OCI-LY7 (cell line): Measurements from ENCODE around the gene RFX2. TPM values are rescaled to one million over a fixed set of nuclear protein-coding genes. Genes with fewer than 3 reads are reported as not detected.

Experiments
- BruUV-seq: library from RNA; stranded (reverse); fragments of 400-500 nt; replicated peaks from 2 replicates; lab custom pipeline; 2021; lab: Mats Ljungman, UMichigan
- CTCF ChIA-PET: fragments of 300-600 bp; sonication (Branson Sonifier 250); formaldehyde crosslinking; loops from one replicate; lab custom pipeline; 2022; ENCODE audit warnings: antibody characterized with exemption; ENCODE audit not compliant: unreplicated experiment; lab: Charles Lee
- POLR2A ChIA-PET: fragments of 300-600 bp; sonication (Branson Sonifier 250); formaldehyde crosslinking; loops from one replicate; lab custom pipeline; 2022; ENCODE audit warnings: antibody characterized with exemption; lab: Charles Lee
- DNase-seq: peaks from one replicate; pipeline ENCODE4 v3.0.0-alpha.2; 2015; ENCODE audit warnings: low spot score
- H2AFZ ChIP-seq: fragments of 200-600 bp; sonication (generic), shearing (Covaris generic); 2 replicates; pipeline ENCODE4 v1.6.1; 2014; ENCODE audit warnings: mild to moderate bottlenecking, antibody characterized with exemption, low read length, moderate library complexity
- H3K27ac ChIP-seq: fragments of 200-600 bp; sonication (generic); 2 replicates; pipeline ENCODE4 v1.5.1; 2014; ENCODE audit warnings: mixed run types, low read depth, mild to moderate bottlenecking, moderate library complexity, low read length, inconsistent platforms; ENCODE audit not compliant: poor library complexity, severe bottlenecking
- H3K36me3 ChIP-seq: fragments of 200-600 bp; sonication (generic); 2 replicates; pipeline ENCODE4 v1.6.1; 2014; ENCODE audit warnings: mild to moderate bottlenecking, antibody characterized with exemption, low read length, moderate library complexity, mixed read lengths; ENCODE audit not compliant: insufficient read depth
- H3K4me1 ChIP-seq: fragments of 200-600 bp; sonication (generic); 2 replicates; pipeline ENCODE4 v1.5.1; 2014; ENCODE audit warnings: mild to moderate bottlenecking, low read length; ENCODE audit not compliant: insufficient read depth, poor library complexity, severe bottlenecking
- H3K4me2 ChIP-seq: fragments of 200-600 bp; sonication (generic); 2 replicates; pipeline ENCODE4 v1.6.1; 2014; ENCODE audit warnings: mild to moderate bottlenecking, low read length
- H3K4me3 ChIP-seq: fragments of 200-600 bp; sonication (generic); 2 replicates; pipeline ENCODE4 v1.5.1; 2014; ENCODE audit warnings: mild to moderate bottlenecking, low read depth, low read length; ENCODE audit not compliant: poor library complexity, severe bottlenecking
- H3K79me2 ChIP-seq: fragments of 200-600 bp; sonication (generic); 2 replicates; pipeline ENCODE4 v1.6.1; 2016; ENCODE audit warnings: low read depth, mild to moderate bottlenecking, low read length, moderate library complexity, mixed read lengths; ENCODE audit not compliant: insufficient read depth
- H3K9me2 ChIP-seq: fragments of 200-600 bp; sonication (generic); 2 replicates; pipeline ENCODE4 v1.6.1; 2016; ENCODE audit warnings: mild to moderate bottlenecking, low read length, mixed read lengths; ENCODE audit not compliant: insufficient read depth
- H3K9me3 ChIP-seq: fragments of 200-600 bp; sonication (generic); 2 replicates; pipeline ENCODE4 v1.6.1; 2014; ENCODE audit warnings: mild to moderate bottlenecking, mixed run types, low read length, mixed read lengths
- H4K20me1 ChIP-seq: fragments of 200-600 bp; sonication (generic); 2 replicates; pipeline ENCODE4 v1.6.1; 2014; ENCODE audit warnings: mild to moderate bottlenecking, antibody characterized with exemption, low read length, moderate library complexity, mixed read lengths; ENCODE audit not compliant: insufficient read depth
- EZH2phosphoT487 ChIP-seq: fragments of 200-600 bp; sonication (generic); IDR thresholded peaks from 2 replicates; pipeline ENCODE4 v1.6.1; 2018; ENCODE audit warnings: low read depth, borderline replicate concordance, mild to moderate bottlenecking, mixed run types, antibody characterized with exemption, low read length, moderate library complexity, mixed read lengths
- intact Hi-C: fragments of 100-400 bp; cut with micrococcal nuclease; formaldehyde crosslinking; loops from one replicate; pipeline ENCODE4 v1.10.0; 2022; ENCODE audit not compliant: unreplicated experiment
- total RNA-seq, 2 experiments: library from RNA; depleted of rRNA in 1 of 2; stranded (reverse); fragments of >200 nt in 1 of 2; shearing (Covaris generic) in 1 of 2; gene quantifications; 2 replicates each; pipeline ENCODE4 v1.2.3, GENCODE V29; 2014 to 2022
- TF ChIP-seq, protein P1 (sequence below): fragments of 200-600 bp; sonication (generic); conservative IDR thresholded peaks from 2 replicates; pipeline ENCODE4 v1.5.1; 2014; ENCODE audit warnings: mild to moderate bottlenecking, antibody characterized with exemption, low read length, moderate library complexity, mixed read lengths

The RFX2 gene
- total RNA-seq, 2 experiments from 2014 or later = 11.0 to 11.8 TPM

DNA sequence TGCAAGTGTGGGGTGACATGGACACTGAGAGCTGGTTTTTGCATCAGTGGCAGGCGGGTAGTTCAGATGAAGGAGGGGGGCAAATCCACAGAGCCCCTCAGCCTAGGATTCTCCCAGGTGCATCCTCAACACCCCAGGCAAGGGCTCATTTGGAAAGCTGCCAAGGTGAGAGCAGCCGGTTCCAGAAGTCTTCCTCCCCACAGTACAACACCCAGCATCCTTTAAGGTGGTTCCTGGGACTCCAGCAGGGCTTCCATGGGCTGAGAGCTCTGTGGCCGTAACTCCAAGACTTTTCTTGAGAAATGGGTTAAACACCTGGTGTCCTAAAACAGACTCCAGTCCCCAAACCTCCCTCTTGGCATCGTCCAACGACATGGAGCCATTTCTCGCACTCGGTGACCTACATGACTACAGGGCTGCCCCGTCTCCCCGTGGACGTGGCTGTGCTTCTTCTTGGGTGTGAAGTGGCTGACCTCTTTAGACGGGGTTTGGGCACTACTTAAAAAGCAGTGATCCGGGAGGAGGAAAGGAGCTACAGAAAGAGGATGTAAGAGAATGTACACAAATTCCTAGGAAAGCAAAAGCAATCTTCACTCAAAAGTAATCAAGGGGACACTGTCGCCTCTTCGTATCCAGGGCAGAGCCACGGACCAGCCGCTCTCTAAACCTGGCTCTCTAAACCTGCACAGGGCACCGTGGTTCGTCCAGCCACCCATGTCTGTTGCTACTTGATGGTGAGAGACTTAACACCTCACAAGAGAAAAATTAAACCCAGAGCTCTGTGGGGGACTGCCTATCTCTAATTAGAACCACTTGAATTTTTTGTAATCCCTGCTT, 157.9 kb downstream of the RFX2 start:
- Histone ChIP-seq H3K27ac (peak overlapping the region; percentile 96), H3K9me3 (no peaks in the 10 kb centered on the region), H2AFZ (no peak overlapping the region), H3K79me2 (peaks cover 93% of the 10 kb centered on the region), H3K4me3 (peak overlapping the region; percentile 58), H3K4me1 (peaks cover 95% of the 10 kb centered on the region), H3K9me2 (no peaks in the 10 kb centered on the region), H3K36me3 (peaks cover 39% of the 10 kb centered on the region; the same call in 1 of the 2 replicates), H4K20me1 (no peaks in the 10 kb centered on the region; the same call in 1 of the 2 replicates), H3K4me2 (peak overlapping the region; percentile 80)
- CTCF ChIA-PET = interaction anchor here (0.7 to 1.2 kb wide), 3 partner anchors 61 to 263 kb away, joined by 3 to 4 read pairs (median 3); no protein-coding TSS in a partner anchor
- BruUV-seq = no TSS peak
- DNase-seq = no peak
- intact Hi-C loops = loop anchor here (5.0 kb wide), 1 partner anchor 50 kb away; the partner anchor contains the start of genes NDUFA11 and VMAC
- no peak for TF ChIP-seq EZH2phosphoT487
- TF ChIP-seq, protein P1, sequence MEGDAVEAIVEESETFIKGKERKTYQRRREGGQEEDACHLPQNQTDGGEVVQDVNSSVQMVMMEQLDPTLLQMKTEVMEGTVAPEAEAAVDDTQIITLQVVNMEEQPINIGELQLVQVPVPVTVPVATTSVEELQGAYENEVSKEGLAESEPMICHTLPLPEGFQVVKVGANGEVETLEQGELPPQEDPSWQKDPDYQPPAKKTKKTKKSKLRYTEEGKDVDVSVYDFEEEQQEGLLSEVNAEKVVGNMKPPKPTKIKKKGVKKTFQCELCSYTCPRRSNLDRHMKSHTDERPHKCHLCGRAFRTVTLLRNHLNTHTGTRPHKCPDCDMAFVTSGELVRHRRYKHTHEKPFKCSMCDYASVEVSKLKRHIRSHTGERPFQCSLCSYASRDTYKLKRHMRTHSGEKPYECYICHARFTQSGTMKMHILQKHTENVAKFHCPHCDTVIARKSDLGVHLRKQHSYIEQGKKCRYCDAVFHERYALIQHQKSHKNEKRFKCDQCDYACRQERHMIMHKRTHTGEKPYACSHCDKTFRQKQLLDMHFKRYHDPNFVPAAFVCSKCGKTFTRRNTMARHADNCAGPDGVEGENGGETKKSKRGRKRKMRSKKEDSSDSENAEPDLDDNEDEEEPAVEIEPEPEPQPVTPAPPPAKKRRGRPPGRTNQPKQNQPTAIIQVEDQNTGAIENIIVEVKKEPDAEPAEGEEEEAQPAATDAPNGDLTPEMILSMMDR = no peak
- POLR2A ChIA-PET = interaction anchor here (0.6 to 1.8 kb wide), 6 partner anchors 14 to 483 kb away, joined by 3 to 7 read pairs (median 4); no protein-coding TSS in a partner anchor

DNA sequence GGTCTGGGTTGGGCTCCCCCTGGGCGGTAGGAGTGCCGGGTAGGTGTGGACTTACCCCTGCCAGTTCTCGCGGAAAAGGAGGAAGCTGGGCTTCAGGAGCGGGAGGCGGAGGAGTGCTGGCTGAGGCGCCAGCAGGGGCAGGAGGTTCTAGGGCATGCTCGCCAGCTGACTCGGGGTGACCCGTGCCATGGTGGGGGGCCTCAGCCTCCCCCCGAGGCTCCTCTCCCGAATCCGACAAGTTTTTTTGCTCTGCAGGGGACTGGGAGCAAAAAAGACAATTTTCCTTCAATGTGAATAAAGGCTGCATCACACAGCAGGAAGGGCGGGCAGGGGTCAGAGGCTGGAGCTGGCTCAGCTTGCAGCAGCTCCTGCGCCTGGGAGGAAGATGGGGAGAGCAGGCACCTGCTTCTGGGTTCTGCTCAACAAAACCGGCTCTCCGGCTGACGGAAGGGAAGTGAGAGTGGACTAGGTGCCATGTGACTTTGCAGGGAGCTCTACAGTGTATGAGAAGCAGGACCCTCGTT, 158.9 kb downstream of the RFX2 start:
- Histone ChIP-seq H3K4me2 (peak overlapping the region; percentile 80), H3K4me1 (peaks cover 92% of the 10 kb centered on the region), H3K36me3 (peaks cover 36% of the 10 kb centered on the region; the same call in 1 of the 2 replicates), H3K27ac (peak overlapping the region; percentile 96), H3K9me2 (no peaks in the 10 kb centered on the region), H4K20me1 (no peaks in the 10 kb centered on the region), H3K4me3 (peak overlapping the region; percentile 58), H3K9me3 (no peaks in the 10 kb centered on the region), H2AFZ (no peak overlapping the region), H3K79me2 (peaks cover 94% of the 10 kb centered on the region)
- BruUV-seq = no TSS peak
- CTCF ChIA-PET = interaction anchor here (0.7 to 1.2 kb wide), 3 partner anchors 62 to 246 kb away, joined by 3 read pairs; no protein-coding TSS in a partner anchor
- POLR2A ChIA-PET = interaction anchor here (0.6 to 1.8 kb wide), 6 partner anchors 9 to 314 kb away, joined by 3 to 9 read pairs (median 6); no protein-coding TSS in a partner anchor
- intact Hi-C loops = loop anchor here (2.0 to 5.0 kb wide), 2 partner anchors 27 to 49 kb away; partner anchors contain the start of genes NDUFA11, RANBP3 and VMAC
- TF ChIP-seq, protein P1 = no peak
- no peak for TF ChIP-seq EZH2phosphoT487
- peak; percentile 81 for DNase-seq
